ENCODE data around the gene DMAC2. TPM values are rescaled to one million over a fixed set of nuclear protein-coding genes. Genes with fewer than 3 reads are reported as not detected.
"Not testable (repeated sequence)": the region's sequence is repeated elsewhere in the genome, so short reads cannot be mapped to it uniquely, and the experiment has no call there.

The DMAC2 gene
- total and polyA plus RNA-seq, 2 donors from 2014 or later = 43.9 to 73.9 TPM

DNA sequence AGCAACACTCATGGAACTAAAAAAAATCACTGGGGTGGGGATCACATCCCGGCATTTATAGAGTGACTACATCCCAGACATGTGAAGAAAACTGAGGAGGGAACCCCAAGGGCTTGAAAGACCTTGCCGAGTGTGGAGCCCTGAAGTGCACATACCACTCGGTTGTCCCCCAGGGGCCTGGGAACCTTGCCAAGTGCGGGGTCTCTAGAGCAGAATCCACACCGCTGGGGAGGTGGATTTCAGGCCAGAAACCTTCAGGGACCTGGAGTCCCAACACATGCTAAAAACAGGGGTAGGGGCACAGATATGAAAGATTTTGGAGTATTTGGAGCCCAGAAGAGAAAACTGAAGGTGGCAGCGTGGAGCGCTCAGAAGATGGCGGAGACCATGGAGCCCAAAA is 38.5 kb upstream of the DMAC2 start:
- H3K4me3 ChIP-seq (ENCODE audit: low read length in 3 of 3) = no peak overlapping the region
- H3K9me3 ChIP-seq (ENCODE audit: control insufficient read depth in 2 of 3, insufficient read depth in 1 of 3, low read length in 3 of 3) = no peaks in the 10 kb centered on the region
- peak in 1 of 5 donors; percentile 66 for DNase-seq
- H3K9ac ChIP-seq (ENCODE audit: low read length in 3 of 3) = no peak overlapping the region
- intact Hi-C loops (cut with DNase I) = no loop called here
- TF ChIP-seq CTCF (IDR thresholded peaks at IDR 0.05; ENCODE audit: borderline replicate concordance, extremely low read depth, insufficient read depth) = no peak
- peak overlapping the region in 1 of 2 donors; percentile 76 for H3K27ac ChIP-seq (ENCODE audit: low read depth in 2 of 2, low read length in 2 of 2)
- H3K4me1 ChIP-seq (ENCODE audit: control insufficient read depth in 2 of 3, insufficient read depth in 2 of 3, low read depth in 1 of 3, low read length in 3 of 3) = no peaks in the 10 kb centered on the region
- no peak for FAIRE-seq
- no peaks in the 10 kb centered on the region for H3K27me3 ChIP-seq (ENCODE audit: control insufficient read depth, insufficient read depth, low read length)
- H3K36me3 ChIP-seq (ENCODE audit: control insufficient read depth in 2 of 3, insufficient read depth in 3 of 3, low read length in 3 of 3) = no peaks in the 10 kb centered on the region

GRCh38 chr19:41476583-41476982 is 36.9 kb upstream of the DMAC2 start:
- intact Hi-C loops (cut with DNase I) = no loop called here
- H3K9me3 ChIP-seq (ENCODE audit: control insufficient read depth in 2 of 3, insufficient read depth in 1 of 3, low read length in 3 of 3) = no peaks in the 10 kb centered on the region
- no peaks in the 10 kb centered on the region for H3K27me3 ChIP-seq (ENCODE audit: control insufficient read depth, insufficient read depth, low read length)
- FAIRE-seq (no peak), DNase-seq (no peak)
- TF ChIP-seq CTCF (IDR thresholded peaks at IDR 0.05; ENCODE audit: borderline replicate concordance, extremely low read depth, insufficient read depth) = no peak
- no peaks in the 10 kb centered on the region for H3K4me1 ChIP-seq (ENCODE audit: control insufficient read depth in 2 of 3, insufficient read depth in 2 of 3, low read depth in 1 of 3, low read length in 3 of 3)
- H3K9ac ChIP-seq (ENCODE audit: low read length in 3 of 3) = no peak overlapping the region
- no peak overlapping the region for H3K27ac ChIP-seq (ENCODE audit: low read depth in 2 of 2, low read length in 2 of 2)
- H3K4me3 ChIP-seq (ENCODE audit: low read length in 3 of 3) = no peak overlapping the region
- H3K36me3 ChIP-seq (ENCODE audit: control insufficient read depth in 2 of 3, insufficient read depth in 3 of 3, low read length in 3 of 3) = no peaks in the 10 kb centered on the region

DNA sequence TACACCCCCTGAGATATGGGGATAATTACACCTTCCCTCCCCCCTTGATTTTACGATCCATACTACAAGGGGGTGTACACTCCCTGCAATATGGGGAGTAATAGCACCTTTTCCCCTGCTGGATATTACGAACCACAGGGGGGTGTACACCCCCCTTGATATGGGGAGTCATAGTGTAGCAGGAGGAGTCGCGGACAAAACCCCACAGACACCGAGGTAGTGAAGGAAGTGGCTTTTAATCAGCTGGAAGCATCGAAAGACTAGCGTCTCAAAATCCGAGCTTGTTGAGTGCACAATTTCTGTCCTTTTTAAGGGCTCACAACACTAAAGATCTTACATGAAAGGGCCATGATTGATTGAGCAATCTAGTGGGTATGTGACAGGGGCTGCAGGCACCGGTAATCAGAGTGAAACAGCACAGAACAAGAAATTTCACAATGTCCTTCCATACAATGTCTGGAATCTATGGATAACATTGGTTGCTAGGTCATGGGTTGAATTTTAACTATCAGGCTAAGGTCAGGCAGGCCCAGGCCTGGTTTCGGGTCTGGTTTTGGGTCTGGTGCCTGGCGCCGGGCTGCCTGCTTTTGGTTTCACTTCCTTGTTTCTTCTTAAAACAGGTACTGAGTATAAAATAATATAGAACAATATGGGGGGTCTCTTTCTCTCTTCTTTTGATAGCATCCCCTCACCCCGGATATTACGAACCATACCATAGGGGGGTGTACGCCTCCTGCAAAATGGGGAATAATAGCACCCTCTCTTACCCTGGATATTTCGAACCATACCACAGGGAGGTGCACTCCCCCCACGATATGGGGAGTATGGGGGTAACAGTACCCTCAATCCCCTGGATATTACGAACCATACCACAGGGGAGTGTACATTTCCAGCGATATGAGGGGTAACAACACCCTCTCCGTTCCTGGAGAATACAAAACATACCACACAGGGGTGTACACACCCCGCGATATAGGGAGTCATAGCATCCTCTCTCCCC is 23.8 kb upstream of the DMAC2 start:
- FAIRE-seq = not testable (repeated sequence)

GRCh38 chr19:41462497-41462896 is 22.8 kb upstream of the DMAC2 start:
- Histone ChIP-seq H3K27me3 (ENCODE audit: control insufficient read depth, insufficient read depth, low read length) (no peaks in the 10 kb centered on the region), H3K4me3 (ENCODE audit: low read length in 3 of 3) (no peak overlapping the region), H3K27ac (ENCODE audit: low read depth in 2 of 2, low read length in 2 of 2) (no peak overlapping the region), H3K36me3 (ENCODE audit: control insufficient read depth in 2 of 3, insufficient read depth in 3 of 3, low read length in 3 of 3) (no peaks in the 10 kb centered on the region), H3K9ac (ENCODE audit: low read length in 3 of 3) (no peak overlapping the region), H3K9me3 (ENCODE audit: control insufficient read depth in 2 of 3, insufficient read depth in 1 of 3, low read length in 3 of 3) (no peaks in the 10 kb centered on the region), H3K4me1 (ENCODE audit: control insufficient read depth in 2 of 3, insufficient read depth in 2 of 3, low read depth in 1 of 3, low read length in 3 of 3) (no peaks in the 10 kb centered on the region)
- TF ChIP-seq CTCF (IDR thresholded peaks at IDR 0.05; ENCODE audit: borderline replicate concordance, extremely low read depth, insufficient read depth) = no peak
- no peak for FAIRE-seq
- no peak for DNase-seq
- intact Hi-C loops (cut with DNase I) = no loop called here

More for the DNA sequence above, 23.8 kb upstream of the DMAC2 start:
- H3K36me3 ChIP-seq (ENCODE audit: control insufficient read depth in 2 of 3, insufficient read depth in 3 of 3, low read length in 3 of 3); H3K9ac ChIP-seq (ENCODE audit: low read length in 3 of 3); intact Hi-C loops (cut with DNase I); H3K27ac ChIP-seq (ENCODE audit: low read depth in 2 of 2, low read length in 2 of 2); H3K4me1 ChIP-seq (ENCODE audit: control insufficient read depth in 2 of 3, insufficient read depth in 2 of 3, low read depth in 1 of 3, low read length in 3 of 3); H3K9me3 ChIP-seq (ENCODE audit: control insufficient read depth in 2 of 3, insufficient read depth in 1 of 3, low read length in 3 of 3); H3K27me3 ChIP-seq (ENCODE audit: control insufficient read depth, insufficient read depth, low read length); H3K4me3 ChIP-seq (ENCODE audit: low read length in 3 of 3); DNase-seq: not testable (repeated sequence)

Measured in kidney (tissue), 14 donors.